A549 (cell line): Measurements from ENCODE around the gene MAD1L1.

Experiments used
- CEBPB ChIP-seq, 2 experiments: fragments of >200 bp in 1 of 2; sonication (Bioruptor Twin) in 1 of 2; formaldehyde crosslinking in 1 of 2; IDR thresholded peaks; 2 replicates each; pipeline ENCODE4 v1.6.1; 2012 to 2016
- CHD2 ChIP-seq: fragments of 150-350 bp; IDR thresholded peaks from 2 replicates; pipeline ENCODE4 v1.6.1; 2014; ENCODE audit warnings: low read length; ENCODE audit not compliant: partially characterized antibody
- CTCF ChIP-seq: fragments of >200 bp; sonication (Bioruptor Twin); formaldehyde crosslinking; IDR thresholded peaks from 3 replicates; pipeline ENCODE4 v1.5.1; 2016
- HOXA7 ChIP-seq: fragments of 250-450 bp; sonication (Bioruptor Pico); IDR thresholded peaks from 2 replicates; pipeline ENCODE4 v1.5.0; 2020; ENCODE audit warnings: mild to moderate bottlenecking, moderate library complexity
- MAFK ChIP-seq: fragments of 450-650 bp; IDR thresholded peaks from 2 replicates; pipeline ENCODE4 v1.6.1; 2014; ENCODE audit not compliant: partially characterized antibody
- MAX ChIP-seq: IDR thresholded peaks from 2 replicates; pipeline ENCODE4 v1.6.1; 2012
- POLR2A ChIP-seq: IDR thresholded peaks from 2 replicates; pipeline ENCODE4 v1.6.1; 2012; ENCODE audit warnings: mild to moderate bottlenecking, low read length
- POLR2AphosphoS2 ChIP-seq: conservative IDR thresholded peaks from 2 replicates; pipeline ENCODE4 v1.6.1; 2012; ENCODE audit warnings: low read length, improper control_type of control experiment, inconsistent platforms
- RARB ChIP-seq: fragments of 250-450 bp; sonication (Bioruptor Pico); IDR thresholded peaks from 2 replicates; pipeline ENCODE4 v1.8.0; 2021; ENCODE audit warnings: mild to moderate bottlenecking, moderate library complexity
- REST ChIP-seq: fragments of 200-600 bp; sonication (generic); IDR thresholded peaks from 2 replicates; pipeline ENCODE4 v1.6.1; 2016; ENCODE audit warnings: antibody characterized with exemption, mild to moderate bottlenecking, moderate library complexity
- SMC3 ChIP-seq: fragments of >200 bp; sonication (Bioruptor Twin); formaldehyde crosslinking; IDR thresholded peaks from 3 replicates; pipeline ENCODE4 v1.6.1; 2018; ENCODE audit warnings: inconsistent platforms
- USF2 ChIP-seq: fragments of 450-650 bp; IDR thresholded peaks from 2 replicates; pipeline ENCODE4 v1.6.1; 2014; ENCODE audit warnings: antibody characterized with exemption
- ZNF302 ChIP-seq: fragments of 250-450 bp; sonication (Bioruptor Pico); IDR thresholded peaks from 2 replicates; pipeline ENCODE4 v1.9.0; 2021; ENCODE audit warnings: inconsistent platforms, mild to moderate bottlenecking, moderate library complexity

GRCh38 chr7:1873857-1874589 lies 358.7 kb downstream of the MAD1L1 start:
- TF ChIP-seq CTCF (no peak), MAFK (no peak), CEBPB (IDR thresholded peaks at IDR 0.05) (no peak), POLR2A (no peak), MAX (no peak), POLR2AphosphoS2 (no peak), RARB (CRISPR knock-in tag) (no peak), SMC3 (no peak), CHD2 (no peak), ZNF302 (CRISPR knock-in tag) (no peak), HOXA7 (CRISPR knock-in tag) (no peak), USF2 (no peak), REST (no peak)
